HG03342 (cell line): Measurements from ENCODE around the gene TBPL1.
A peak's percentile ranks its signal among the peaks of the same experiment; 100 is the strongest.
"Not testable (repeated sequence)": the region's sequence is repeated elsewhere in the genome, so short reads cannot be mapped to it uniquely, and the experiment has no call there.

Source experiments
- ATAC-seq: cut with Tn5 transposase; IDR thresholded peaks from one replicate; pipeline ENCODE4 v1.9.1; 2021; ENCODE audit warnings: mild to moderate bottlenecking, moderate library complexity; ENCODE audit not compliant: unreplicated experiment

The TBPL1 gene

GRCh38 chr6:133953634-133954415, 801 bp downstream of the TBPL1 start:
- no peak for ATAC-seq

GRCh38 chr6:133954657-133955576, 1.9 kb downstream of the TBPL1 start:
- no peak for ATAC-seq

- ATAC-seq, result no peak
Measured at GRCh38 chr6:133955582-133956415, 2.8 kb downstream of the TBPL1 start.

DNA sequence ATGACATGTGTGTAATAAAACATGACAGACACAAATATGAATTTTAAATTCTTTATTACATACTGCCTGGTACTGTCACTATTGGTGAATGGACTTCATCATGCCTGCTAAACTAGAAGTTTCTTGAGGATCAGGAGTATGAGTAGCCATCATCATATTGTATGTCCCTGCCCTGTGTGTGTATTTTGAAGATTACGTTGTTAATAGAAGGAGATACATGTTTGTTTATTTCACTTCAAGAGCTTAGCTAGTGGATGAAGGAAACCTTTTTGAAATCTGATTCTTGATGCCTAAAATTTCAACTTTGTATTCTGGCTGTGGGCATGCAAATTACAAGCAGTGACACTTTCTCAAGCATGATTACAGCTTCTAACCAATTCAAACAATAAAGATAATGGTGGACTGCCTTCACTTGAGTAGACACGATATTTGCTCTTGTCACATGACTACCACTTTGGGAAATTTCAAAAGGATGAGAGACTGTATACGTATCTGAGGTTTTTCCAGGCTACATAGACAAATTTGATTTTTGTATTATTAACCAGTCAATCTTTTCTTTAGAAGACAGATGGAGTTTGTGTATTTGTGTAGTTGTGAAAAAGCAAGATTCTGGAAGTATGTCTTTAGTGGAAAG, 3.5 kb downstream of the TBPL1 start:
- ATAC-seq, result no peak

- ATAC-seq, result no peak
Measured at GRCh38 chr6:133957227-133957626, 4.2 kb downstream of the TBPL1 start.

DNA sequence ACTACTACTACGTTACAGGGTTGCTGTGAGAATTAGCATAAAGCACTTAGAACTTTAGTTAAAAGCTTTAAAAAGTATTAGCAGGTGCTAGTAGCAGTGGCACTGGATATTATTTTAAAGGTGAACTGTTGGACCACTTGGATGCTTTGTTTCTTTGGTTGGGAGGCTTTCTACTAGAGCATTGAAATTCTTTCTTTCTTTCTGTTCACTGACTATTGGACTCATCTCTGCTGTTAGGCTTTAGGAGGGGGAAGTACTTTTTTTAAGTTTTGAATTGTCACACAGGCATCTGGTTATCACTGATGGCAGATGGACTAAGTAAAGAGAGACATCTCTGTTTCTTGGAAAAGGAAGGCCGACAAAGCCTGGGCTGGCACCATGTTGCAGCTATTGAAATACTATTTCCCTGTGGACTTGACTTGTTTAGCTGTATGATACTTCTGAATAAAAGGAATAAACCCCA, 4.8 kb downstream of the TBPL1 start:
- no peak for ATAC-seq

GRCh38 chr6:133958791-133959190, 5.8 kb downstream of the TBPL1 start:
- ATAC-seq, result no peak

GRCh38 chr6:133959667-133960368, 6.8 kb downstream of the TBPL1 start:
- ATAC-seq, result no peak

DNA sequence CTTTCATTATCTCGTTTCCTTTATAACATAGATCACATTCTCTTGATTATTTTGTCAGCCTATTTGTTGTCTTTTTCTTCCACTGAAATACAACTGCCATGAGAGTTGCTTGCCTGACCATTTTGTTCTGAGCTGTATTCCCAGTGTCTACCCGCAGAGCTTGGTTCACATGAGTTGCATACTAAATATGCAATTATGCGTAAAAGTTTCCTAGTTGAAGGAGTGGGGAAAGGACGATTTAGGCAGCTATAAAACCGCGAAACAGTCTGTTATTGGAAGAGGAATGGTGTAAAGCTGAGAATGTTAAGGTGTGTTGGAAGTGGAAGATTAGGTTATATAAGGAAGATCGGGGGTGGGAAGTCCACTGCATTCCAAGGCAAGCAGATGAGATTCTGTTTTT, 8.8 kb downstream of the TBPL1 start:
- ATAC-seq, result no peak

DNA sequence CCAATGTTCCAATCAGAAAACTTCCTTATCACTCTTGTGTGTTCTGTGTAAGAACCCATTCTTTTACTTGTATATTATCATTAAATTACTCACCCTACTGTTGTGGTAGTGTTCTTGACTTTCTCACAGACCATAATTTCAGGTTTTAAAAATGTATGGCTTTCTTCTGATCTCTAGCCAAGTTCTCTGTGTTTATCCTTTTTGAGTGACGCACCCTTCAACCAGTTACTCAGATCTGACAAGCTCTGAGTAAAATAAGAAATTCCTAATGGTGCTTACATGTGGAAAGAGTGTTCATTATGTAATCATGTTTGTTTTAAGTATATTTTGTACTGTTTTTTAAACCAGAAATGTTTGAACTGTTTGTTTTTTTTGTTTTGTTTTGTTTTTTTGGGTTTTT, 11.0 kb downstream of the TBPL1 start:
- no peak for ATAC-seq

- ATAC-seq, result no peak
Measured at GRCh38 chr6:133964702-133965101, 11.7 kb downstream of the TBPL1 start.

DNA sequence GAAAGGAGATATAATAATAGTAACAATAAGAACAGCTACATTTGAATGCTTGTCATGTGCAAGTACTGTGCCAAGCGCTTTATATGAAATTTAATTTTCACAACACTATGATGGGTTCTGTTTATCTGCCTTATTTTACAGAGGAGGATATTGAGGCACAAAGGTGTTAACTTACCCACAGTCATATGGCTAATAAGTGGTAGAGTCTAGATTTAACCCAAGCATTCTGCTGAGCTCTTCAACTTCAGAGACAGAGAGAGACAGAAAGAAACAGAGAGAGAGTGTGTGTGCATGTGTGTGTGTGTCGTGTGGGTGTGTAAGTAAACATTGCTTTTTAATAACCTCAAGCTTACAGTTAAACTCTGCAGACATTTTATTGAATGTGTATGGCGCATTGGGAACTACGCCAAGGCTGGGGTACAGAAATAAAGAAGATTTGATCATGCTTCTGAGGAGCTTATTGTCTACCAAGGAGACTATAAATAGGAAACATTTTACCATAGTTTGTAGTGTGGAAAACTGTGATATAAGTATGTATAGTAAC, 12.9 kb downstream of the TBPL1 start:
- no peak for ATAC-seq

- ATAC-seq, result peak; percentile 93
Measured at GRCh38 chr6:133966654-133967329, 13.8 kb downstream of the TBPL1 start.

GRCh38 chr6:133967347-133967746, 14.3 kb downstream of the TBPL1 start:
- ATAC-seq, result no peak

- ATAC-seq, result not testable (repeated sequence)
Measured at GRCh38 chr6:133967835-133968234, 14.8 kb downstream of the TBPL1 start.

GRCh38 chr6:133969285-133969920, 16.4 kb downstream of the TBPL1 start:
- no peak for ATAC-seq

DNA sequence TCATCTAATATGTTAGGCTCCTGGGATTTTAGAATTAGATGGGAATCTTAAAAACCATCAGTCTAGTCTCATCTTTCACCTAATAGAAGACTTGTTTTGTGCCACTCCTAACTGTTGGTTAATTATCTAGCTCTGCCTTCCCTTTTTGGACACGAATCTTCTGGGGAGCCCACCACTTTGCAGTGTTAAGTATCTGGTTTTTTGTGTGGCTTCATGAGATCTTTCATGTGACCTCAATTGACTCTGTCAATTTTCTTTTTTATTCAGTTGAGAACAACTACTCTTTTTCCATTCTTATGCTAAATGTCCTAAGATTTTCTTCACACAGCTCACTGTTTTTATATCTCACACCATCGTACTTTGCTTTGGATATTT, 16.9 kb downstream of the TBPL1 start:
- no peak for ATAC-seq

- ATAC-seq, result no peak
Measured at GRCh38 chr6:133971861-133972260, 18.8 kb downstream of the TBPL1 start.

DNA sequence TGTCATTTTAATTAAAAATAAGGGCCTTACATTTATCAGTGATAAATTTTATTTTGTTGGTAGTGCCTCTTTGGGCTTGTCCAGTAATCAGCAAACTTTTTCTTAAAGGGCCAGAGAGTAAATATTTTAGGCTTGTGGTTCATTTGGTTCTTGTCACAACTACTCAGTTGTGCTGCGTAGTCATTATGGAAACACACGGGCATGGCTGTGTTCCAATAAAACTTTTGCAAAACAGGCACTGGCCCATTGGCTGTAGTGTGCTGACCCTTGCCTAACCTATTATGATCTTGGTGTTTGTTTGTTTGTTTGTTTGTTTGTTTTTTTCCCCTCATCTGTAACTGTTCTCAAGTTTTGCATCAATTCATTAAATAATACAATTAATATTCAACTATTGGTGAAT, 19.4 kb downstream of the TBPL1 start:
- no peak for ATAC-seq
